GM19025 (cell line): Measurements from ENCODE around the gene TNS3.

ENCODE experiments used
- ATAC-seq: cut with Tn5 transposase; IDR thresholded peaks from one replicate; pipeline ENCODE4 v1.9.1; 2021; ENCODE audit warnings: mild to moderate bottlenecking, low read depth, moderate library complexity; ENCODE audit not compliant: unreplicated experiment

TNS3 gene

GRCh38 chr7:47510192-47510591 lies 71.7 kb downstream of the TNS3 start:
- ATAC-seq, result no peak

- ATAC-seq, result no peak
Observed at GRCh38 chr7:47509571-47509970, 72.3 kb downstream of the TNS3 start.

- ATAC-seq, result no peak
Observed at GRCh38 chr7:47508389-47509380, 73.2 kb downstream of the TNS3 start.

GRCh38 chr7:47507522-47507921 lies 74.4 kb downstream of the TNS3 start:
- ATAC-seq, result no peak

- no peak for ATAC-seq
Observed at GRCh38 chr7:47506382-47507339, 75.2 kb downstream of the TNS3 start.

DNA sequence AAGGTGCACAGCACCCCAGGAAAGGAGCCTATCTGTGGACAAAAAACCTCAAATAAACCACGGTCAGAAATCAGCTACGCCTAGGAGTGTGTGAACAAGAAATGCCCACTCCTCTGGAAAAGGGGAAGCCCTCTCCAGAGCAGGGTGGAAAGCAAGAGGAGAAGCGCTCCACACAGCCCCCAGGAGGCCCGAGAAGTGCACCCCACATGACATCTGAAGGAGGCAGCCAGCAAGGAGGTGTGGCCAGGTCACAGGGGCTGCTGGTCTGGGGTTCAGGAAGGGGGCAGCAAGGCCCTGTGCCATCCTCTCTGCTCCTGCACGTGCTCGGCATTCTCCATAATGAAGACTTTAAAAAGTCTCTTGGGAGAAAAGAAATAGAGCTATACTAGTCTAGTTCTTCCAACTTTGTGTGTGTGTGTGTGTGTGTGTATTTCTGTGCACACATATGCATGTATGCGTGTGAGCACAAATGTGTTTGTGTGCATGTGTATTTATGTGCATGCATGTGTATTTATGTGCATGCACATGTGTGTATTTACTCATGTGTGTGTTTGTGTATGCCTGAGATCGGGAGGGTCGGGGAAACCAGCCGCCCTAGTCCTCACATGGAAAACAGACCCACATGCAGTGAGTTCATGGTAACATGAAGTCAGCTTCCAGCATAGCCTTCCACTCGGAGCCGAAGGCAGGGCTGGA lies 76.5 kb downstream of the TNS3 start:
- no peak for ATAC-seq

DNA sequence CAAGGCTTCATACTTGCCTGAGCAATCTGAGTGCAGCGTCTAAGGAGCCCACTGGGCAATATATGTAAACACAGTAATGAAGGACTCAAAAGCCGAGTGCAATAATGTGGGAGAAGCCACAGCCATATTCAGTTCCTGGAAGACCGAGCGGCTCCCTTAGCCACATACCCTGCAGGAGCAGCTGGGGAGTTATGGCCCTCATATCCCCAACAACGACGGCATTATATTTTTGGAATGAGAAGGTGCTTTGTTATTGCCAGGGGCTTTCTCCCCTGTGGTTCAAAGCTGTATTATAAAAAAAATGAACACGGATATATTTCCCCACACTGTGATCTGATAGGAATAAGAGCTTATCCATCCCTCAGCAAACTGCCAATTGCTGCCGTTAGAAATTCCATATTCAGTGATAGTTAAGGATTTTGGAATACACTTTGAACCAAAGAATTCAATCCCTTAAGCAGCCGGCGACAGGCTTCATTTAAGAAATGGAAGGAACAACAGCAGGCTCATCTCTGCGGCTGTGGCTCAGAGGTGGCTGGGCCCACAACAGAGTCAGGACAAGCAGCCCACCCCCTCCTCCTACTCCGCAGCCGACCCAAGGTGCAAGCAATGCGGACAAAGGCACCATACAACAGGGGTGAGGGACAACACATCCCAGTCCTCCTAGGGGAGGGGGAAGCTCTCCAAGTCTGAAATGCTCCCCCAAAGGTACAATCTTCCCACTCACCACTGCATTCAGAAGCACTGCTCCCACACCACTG lies 77.2 kb downstream of the TNS3 start:
- no peak for ATAC-seq

DNA sequence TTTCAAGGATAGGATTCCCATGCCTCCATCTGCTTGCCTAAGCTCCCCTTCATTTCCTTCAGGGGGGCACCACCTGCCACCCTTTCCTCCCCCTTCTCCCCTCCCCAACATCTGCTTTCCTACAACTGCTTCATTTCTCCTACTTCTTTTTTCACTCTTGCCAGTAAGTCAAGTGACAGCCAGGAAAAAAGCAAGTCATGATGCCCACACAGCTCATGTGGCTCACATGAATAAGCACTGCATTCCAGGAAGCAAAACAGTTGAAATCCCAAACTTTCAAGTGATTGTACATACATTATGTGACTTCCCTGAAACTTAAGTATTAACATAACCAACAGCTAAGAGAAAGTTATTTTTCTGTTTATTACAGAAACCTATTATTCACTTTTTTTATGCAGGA lies 78.6 kb downstream of the TNS3 start:
- no peak for ATAC-seq

DNA sequence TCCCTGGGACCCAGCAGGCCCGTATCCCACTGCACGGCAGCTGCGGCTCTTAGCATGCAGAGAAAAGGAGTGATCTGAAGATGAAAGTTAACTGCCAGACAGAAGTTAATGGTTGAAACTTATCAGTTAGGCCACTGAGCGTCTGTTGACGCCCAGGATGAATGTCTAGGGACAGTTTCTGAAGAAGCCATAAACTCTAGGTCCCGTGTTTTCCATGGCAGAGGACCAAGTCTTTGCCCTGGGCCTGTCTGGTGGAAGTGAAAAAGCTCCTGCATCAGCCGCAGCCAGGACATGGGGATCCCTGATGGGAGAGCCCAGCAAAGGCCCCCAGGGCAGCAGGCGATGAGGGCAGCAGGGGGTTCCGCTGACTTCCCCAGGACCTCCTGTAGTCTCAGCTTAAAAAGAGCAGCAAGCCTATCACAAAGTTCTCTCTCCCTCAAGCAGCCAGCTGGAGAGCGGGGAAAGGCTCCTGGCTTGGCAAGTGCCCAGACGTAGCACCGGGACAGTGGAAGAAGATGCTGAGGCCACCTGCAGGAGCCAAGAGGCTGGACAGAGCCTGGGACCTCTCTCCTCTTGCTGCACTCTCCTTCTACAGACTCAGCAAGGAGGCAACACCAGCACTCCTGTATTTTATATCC lies 79.6 kb downstream of the TNS3 start:
- no peak for ATAC-seq

DNA sequence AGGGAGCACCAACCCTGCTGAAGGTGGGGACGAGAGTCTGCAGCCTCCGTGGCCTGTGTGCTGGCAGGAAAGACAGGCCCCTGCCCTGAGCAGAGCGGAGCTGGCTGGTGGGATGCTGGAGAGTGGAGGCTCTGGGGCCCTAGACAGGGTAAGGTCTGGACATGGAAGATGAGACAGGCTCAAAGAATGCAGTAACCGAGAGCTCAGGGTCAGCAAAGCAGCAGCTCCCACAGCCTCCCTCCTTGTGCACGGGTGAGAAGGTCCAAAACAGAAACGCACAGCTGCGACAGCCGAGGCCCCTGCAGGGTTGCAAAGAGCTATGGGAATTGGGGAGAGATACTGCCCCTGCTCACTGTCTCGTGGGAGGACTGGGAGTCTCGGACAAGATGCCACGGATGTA lies 80.5 kb downstream of the TNS3 start:
- no peak for ATAC-seq

GRCh38 chr7:47500103-47500563 lies 81.8 kb downstream of the TNS3 start:
- no peak for ATAC-seq

DNA sequence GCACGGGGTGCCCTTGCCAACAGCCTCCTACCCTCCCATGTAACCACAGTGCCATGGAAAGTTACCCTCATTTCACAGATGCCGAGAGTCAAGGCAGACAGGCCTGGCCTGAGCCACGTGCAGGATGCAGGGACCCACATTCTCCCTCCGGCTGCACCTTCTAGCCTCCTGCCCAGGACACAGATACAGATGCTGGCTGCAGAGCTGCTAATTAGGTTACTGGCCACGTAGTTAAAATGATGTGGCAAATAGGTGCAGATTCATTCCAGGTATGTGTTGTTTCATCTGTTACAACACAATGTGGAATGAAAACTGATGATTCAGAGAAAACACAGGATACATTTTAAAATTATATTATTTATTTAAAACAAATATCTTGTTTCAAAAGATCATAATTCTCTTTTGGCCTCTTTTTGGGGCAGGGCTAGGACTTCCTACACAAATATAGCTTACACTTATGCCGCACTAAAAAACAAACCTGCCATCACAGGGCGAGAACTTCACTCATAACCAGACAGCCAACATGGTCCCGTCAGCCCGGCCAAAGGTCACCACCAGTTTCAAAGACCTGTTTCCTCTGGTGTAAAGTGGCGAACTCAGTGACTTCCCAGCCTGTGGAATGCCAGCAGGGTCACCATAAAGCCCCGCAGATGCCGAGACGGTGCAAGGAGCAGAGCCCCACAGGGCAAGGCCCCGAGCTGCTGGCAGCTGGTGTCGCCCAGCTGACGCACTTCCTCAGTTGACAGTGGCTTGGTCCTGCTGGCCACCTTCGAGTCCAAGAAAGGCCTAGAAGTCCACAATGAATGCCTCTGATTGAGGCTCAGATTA lies 83.5 kb downstream of the TNS3 start:
- no peak for ATAC-seq

DNA sequence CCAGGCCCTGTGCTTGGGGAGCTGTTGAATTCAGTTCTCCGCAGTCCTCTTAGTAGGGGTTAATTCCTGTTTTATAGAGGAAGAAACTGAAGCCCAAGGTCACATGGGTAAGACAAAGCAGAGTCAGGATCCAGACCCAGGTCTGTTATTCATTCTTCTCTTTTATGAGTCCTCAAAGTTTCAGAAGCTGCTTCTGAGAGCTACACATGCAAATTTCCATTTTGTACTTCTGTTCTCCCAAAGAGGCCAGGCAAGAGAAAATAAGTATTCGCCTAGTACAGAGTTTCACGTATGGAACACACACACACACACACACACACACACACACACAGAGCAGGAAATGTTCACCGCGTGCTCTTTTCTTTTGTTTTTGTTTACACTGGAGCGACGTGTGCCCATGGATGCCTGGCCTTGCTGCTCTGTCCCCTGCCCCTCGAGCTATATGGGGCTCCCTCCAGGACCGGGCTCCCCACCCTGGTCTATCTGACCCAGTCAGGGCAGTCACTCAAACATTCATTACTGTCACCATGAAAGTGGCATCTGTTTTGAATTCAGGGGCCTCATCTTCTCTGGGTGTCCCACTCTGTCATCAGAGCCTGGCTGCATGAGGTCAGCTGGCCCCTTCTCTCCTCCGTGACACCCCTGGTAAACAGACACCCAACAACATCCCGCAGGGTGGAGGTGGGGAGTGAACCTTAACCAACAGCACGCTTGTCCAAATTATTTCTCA lies 84.4 kb downstream of the TNS3 start:
- peak; percentile 87 for ATAC-seq

DNA sequence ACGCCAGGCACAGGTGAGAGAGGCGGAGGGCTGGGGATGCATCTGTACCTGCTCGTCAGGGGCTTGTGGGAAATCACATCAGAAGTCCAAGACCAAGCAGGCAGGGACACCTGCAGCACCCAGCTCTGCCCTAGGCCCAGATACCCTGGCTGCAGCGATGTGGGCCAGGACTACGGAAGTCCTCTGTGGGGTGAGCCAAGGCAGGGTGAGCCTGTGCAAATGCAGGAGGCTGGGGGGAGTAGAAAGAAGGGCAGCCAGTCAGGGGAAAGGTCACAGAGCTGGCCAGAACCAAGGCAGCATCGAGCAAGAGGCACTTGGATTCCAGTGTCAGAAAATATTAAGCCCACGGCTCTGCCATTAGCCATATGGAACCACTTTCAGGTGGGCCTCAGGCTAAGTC lies 85.2 kb downstream of the TNS3 start:
- ATAC-seq, result no peak

DNA sequence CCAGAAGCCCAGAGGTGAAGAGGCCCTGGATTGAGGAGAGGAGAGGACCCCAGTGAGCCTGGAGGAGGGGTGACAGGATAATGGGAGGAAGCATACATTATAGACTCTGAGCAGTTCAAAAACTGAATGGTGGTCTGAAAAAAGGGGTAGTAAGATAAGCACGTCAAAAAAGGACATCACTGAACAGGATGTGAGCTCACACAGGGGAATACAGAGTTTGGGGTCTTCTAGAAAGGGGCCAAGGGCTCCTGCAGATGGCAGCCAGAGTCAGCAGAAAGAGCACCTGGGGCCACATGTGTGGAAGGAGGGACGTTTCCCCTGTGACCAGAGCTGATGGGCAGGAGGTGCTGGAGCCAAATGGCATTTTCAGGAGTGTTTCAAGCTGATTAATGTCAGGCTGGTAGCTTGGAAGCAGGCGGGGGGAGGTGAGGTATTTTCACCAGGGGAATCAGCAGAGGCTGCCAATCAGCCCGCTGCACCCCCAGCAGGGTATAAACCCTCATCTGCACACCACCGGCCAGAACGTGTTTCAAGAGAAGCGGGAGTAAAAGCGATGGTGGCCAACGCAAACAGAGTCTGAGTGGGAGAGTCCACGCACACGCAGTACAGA lies 85.8 kb downstream of the TNS3 start:
- ATAC-seq, result no peak

DNA sequence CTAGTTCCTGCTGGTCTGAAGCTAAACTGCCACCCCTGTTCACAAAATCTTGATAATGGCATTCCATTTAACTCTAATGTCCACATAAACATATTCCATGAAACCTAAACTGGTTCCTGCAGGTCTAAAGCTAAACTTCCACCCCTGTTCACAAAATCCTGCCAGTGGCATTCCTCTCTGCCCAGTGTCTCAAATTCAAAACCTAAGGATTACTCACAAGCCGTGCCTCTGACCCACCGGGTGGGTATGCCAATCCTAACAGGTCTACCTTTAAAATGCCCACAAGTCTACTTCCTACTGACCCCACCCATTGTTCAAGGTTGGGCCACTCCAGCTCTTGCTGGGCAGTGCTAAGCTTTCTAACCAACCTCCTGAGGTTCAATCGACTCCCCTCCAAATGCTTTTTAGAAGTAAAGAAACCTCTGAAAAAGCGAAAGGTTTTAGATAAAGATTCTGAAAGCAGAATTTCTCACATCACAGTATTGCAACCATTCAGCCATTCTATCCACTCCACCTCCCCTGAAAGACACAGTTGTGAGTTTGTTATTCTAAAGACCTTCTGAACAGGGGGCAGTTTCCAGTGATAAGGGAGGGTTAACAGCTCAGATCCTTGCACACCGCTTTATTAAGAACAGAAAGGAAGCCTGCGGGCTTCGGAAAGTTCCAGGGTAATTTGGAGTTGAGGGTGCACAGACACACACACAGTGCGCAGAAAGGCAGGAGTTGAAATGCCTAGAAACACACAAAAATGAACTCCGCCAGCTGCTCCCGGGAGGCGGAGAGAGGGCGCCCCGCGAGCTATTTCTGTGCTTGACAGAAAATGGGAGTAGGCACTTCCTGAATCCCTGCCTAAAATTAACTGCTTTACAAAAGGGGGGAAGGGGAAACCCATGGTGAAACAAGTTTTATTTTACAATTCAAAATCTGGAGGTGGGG lies 87.7 kb downstream of the TNS3 start:
- ATAC-seq, result no peak
